Measurements from ENCODE around the gene LILRA2. TPM values are rescaled to one million over a fixed set of nuclear protein-coding genes. Genes with fewer than 3 reads are reported as not detected.
A peak's percentile ranks its signal among the peaks of the same experiment; 100 is the strongest.

LILRA2 gene
- total and polyA plus RNA-seq, 10 of the 15 experiments (the other 5 are each of a cell fraction or from before 2014, with no cell fraction given), result 0.16 to 1.8 (median 0.43) TPM

GRCh38 chr19:54616057-54616456 is 42.5 kb downstream of the LILRA2 start (continued):
- TF ChIP-seq, protein P1, sequence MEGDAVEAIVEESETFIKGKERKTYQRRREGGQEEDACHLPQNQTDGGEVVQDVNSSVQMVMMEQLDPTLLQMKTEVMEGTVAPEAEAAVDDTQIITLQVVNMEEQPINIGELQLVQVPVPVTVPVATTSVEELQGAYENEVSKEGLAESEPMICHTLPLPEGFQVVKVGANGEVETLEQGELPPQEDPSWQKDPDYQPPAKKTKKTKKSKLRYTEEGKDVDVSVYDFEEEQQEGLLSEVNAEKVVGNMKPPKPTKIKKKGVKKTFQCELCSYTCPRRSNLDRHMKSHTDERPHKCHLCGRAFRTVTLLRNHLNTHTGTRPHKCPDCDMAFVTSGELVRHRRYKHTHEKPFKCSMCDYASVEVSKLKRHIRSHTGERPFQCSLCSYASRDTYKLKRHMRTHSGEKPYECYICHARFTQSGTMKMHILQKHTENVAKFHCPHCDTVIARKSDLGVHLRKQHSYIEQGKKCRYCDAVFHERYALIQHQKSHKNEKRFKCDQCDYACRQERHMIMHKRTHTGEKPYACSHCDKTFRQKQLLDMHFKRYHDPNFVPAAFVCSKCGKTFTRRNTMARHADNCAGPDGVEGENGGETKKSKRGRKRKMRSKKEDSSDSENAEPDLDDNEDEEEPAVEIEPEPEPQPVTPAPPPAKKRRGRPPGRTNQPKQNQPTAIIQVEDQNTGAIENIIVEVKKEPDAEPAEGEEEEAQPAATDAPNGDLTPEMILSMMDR (IDR thresholded peaks at IDR 0.05 in 2 of 3, conservative IDR thresholded peaks at IDR 0.05 in 1 of 3; ENCODE audit: control insufficient read depth in 2 of 3, extremely low read depth in 1 of 3, insufficient read depth in 1 of 3, low read depth in 3 of 3, low read length in 3 of 3), result no peak
- no peak for TF ChIP-seq RFX5 (IDR thresholded peaks at IDR 0.05; ENCODE audit: low read depth, low read length)
- TF ChIP-seq NR2C2 (IDR thresholded peaks at IDR 0.05; ENCODE audit: borderline replicate concordance, control insufficient read depth, insufficient read length, low read depth), result no peak
- TF ChIP-seq NR2F1 (conservative IDR thresholded peaks at IDR 0.05), result no peak
- peak; percentile 78 for TF ChIP-seq MXI1 (IDR thresholded peaks at IDR 0.05; ENCODE audit: low read depth, low read length)
- peak; percentile 39 to 49; a peak in 2 of 4 replicates for TF ChIP-seq BHLHE40 (IDR thresholded peaks at IDR 0.05; ENCODE audit: borderline replicate concordance in 1 of 2, low read depth in 2 of 2, low read length in 1 of 2)
- TF ChIP-seq E4F1 (IDR thresholded peaks at IDR 0.05; ENCODE audit: borderline replicate concordance, partially characterized antibody), result no peak
- TF ChIP-seq PKNOX1 (IDR thresholded peaks at IDR 0.05), result peak; percentile 86
- TF ChIP-seq HCFC1 (IDR thresholded peaks at IDR 0.05; ENCODE audit: low read length), result no peak
- TF ChIP-seq CBX5 (IDR thresholded peaks at IDR 0.05; ENCODE audit: low read depth), result no peak
- TF ChIP-seq SREBF1 (IDR thresholded peaks at IDR 0.05; ENCODE audit: low read length), result no peak
- no peak for TF ChIP-seq IKZF2 (IDR thresholded peaks at IDR 0.05)
- TF ChIP-seq BACH1 (IDR thresholded peaks at IDR 0.05; ENCODE audit: borderline replicate concordance), result 0 out of 2 replicates have a peak, but pooled peaks have one; percentile 35
- no peak for TF ChIP-seq SPI1 (IDR thresholded peaks at IDR 0.05; ENCODE audit: borderline replicate concordance, insufficient read depth, low read depth, low read length)
- 0 out of 2 replicates have a peak, but pooled peaks have one; percentile 23 for TF ChIP-seq CHD2 (IDR thresholded peaks at IDR 0.05; ENCODE audit: borderline replicate concordance, low read depth, low read length)
- no peak for TF ChIP-seq LARP7 (IDR thresholded peaks at IDR 0.05)
- TF ChIP-seq CBX3 (IDR thresholded peaks at IDR 0.05; ENCODE audit: borderline replicate concordance, low read depth), result no peak
- TF ChIP-seq MEF2A (IDR thresholded peaks at IDR 0.05; ENCODE audit: insufficient read depth, low read depth, low read length), result no peak
- no peak for TF ChIP-seq CREM (IDR thresholded peaks at IDR 0.05; ENCODE audit: low read depth)
- no peak for TF ChIP-seq NKRF (conservative IDR thresholded peaks at IDR 0.05)
- TF ChIP-seq ZNF274 (IDR thresholded peaks at IDR 0.05; ENCODE audit: insufficient read depth, insufficient read length), result no peak
- no peak for TF ChIP-seq PBX3 (IDR thresholded peaks at IDR 0.05; ENCODE audit: insufficient replicate concordance, low read depth, low read length)
- no peak for TF ChIP-seq POLR2AphosphoS5 (IDR thresholded peaks at IDR 0.05; ENCODE audit: low read length)

Measured in GM12878 (cell line).